ENCODE results near the gene BCL11B.

The BCL11B gene

DNA sequence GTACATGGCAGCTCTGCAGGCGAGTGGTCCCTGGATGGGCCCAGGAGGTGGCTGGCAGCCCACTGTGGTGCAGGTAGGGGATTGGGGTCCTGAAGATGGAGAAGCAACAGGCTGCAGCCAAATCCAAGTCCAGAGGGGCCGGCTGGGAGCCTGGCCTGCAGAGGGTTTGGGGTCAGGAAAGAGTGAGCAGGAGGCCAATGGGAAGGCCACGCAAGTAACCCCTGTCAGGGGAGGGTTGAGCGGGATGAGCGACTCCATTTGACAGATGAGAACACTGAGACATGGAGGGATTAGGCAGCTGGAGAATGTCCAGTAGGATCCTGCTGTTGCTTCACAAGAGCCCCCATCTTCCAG, 136.0 kb downstream of the BCL11B start:
- TF ChIP-seq, protein P1, sequence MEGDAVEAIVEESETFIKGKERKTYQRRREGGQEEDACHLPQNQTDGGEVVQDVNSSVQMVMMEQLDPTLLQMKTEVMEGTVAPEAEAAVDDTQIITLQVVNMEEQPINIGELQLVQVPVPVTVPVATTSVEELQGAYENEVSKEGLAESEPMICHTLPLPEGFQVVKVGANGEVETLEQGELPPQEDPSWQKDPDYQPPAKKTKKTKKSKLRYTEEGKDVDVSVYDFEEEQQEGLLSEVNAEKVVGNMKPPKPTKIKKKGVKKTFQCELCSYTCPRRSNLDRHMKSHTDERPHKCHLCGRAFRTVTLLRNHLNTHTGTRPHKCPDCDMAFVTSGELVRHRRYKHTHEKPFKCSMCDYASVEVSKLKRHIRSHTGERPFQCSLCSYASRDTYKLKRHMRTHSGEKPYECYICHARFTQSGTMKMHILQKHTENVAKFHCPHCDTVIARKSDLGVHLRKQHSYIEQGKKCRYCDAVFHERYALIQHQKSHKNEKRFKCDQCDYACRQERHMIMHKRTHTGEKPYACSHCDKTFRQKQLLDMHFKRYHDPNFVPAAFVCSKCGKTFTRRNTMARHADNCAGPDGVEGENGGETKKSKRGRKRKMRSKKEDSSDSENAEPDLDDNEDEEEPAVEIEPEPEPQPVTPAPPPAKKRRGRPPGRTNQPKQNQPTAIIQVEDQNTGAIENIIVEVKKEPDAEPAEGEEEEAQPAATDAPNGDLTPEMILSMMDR (IDR thresholded peaks at IDR 0.05; ENCODE audit: low read depth, low read length) = no peak
- Histone ChIP-seq H3K36me3 (no peaks in the 10 kb centered on the region), H3K4me3 (ENCODE audit: low read depth, low read length) (no peak overlapping the region), H3K27me3 (ENCODE audit: insufficient read depth, low read depth, severe bottlenecking) (peaks cover 97% of the 10 kb centered on the region), H3K9me3 (ENCODE audit: severe bottlenecking) (no peaks in the 10 kb centered on the region), H3K27ac (no peak overlapping the region)
- DNase-seq = no peak

DNA sequence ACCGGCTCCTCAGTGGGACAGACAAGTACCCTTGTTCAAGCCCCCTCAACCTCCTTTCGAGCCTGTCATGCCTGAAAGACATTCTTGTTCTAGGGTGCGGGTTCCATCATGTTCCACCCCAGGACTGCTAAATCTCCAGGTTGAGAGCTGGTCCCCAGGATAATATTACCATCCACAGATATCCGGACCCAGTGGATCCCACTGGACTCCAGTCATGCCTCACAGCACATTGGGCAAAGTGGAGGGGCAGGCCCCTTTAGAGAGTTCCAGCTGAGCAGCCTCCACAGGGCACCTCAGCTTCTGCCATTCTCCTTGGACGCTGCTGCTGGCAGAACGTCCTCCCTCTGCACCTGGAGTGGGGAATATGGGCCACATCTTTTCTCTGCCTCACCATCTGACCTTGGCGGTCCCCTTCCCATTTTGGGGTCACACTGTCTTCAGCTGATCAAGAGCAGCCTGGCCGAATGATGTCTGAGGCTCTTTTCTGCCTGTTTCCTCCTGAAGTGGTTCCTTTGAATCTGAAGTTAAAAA, 137.4 kb downstream of the BCL11B start:
- no peaks in the 10 kb centered on the region for H3K9me3 ChIP-seq (ENCODE audit: severe bottlenecking)
- H3K4me3 ChIP-seq (ENCODE audit: low read depth, low read length) = no peak overlapping the region
- DNase-seq = no peak
- H3K27me3 ChIP-seq (ENCODE audit: insufficient read depth, low read depth, severe bottlenecking) = peaks cover 90% of the 10 kb centered on the region
- TF ChIP-seq, protein P1 (IDR thresholded peaks at IDR 0.05; ENCODE audit: low read depth, low read length) = no peak
- no peak overlapping the region for H3K27ac ChIP-seq
- no peaks in the 10 kb centered on the region for H3K36me3 ChIP-seq

DNA sequence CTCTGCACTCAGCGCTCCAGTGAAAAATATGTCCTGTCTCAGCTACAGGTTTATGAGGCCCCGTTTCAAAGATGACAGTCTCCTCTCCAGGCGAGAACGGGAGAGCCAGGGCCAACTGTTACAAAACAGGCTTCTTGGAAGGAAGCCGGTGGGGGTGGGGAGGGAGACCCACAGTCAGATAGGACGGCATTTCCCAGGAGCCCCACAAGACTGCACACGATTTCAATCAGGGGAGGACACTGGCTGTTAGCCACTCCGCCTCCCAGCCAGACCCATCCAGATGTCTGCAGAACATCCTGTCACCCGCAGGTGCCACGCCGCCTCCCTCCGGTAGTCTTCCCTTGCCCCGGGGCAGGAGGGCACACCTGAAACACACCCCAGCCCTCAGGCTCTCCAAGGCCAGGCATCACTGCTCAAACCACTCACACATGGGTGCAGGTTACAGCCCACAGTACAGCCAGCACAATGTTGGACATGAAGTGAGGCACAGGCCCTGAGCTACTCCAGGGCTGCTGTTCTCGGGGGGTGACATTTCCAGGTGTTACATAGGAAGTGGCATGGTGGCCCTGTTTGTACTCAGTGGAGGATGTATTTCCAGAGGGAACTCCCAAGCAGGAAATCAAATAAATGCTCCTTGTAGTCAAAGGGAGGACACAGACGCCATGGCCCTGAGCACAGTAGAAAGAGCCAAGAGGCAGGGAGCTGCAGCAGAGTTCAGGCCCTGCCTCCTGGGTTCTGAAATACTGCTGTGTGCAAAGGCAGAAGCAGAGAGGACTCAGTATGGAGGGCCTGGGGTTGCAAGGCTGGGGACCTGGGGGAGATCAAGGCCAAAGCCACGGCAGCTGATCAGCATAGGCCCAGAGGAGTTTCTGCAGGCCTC, 138.1 kb downstream of the BCL11B start:
- no peaks in the 10 kb centered on the region for H3K9me3 ChIP-seq (ENCODE audit: severe bottlenecking)
- TF ChIP-seq, protein P1 (IDR thresholded peaks at IDR 0.05; ENCODE audit: low read depth, low read length) = no peak
- no peak for DNase-seq
- H3K27ac ChIP-seq = no peak overlapping the region
- no peaks in the 10 kb centered on the region for H3K36me3 ChIP-seq
- H3K27me3 ChIP-seq (ENCODE audit: insufficient read depth, low read depth, severe bottlenecking) = peaks cover 90% of the 10 kb centered on the region
- no peak overlapping the region for H3K4me3 ChIP-seq (ENCODE audit: low read depth, low read length)

DNA sequence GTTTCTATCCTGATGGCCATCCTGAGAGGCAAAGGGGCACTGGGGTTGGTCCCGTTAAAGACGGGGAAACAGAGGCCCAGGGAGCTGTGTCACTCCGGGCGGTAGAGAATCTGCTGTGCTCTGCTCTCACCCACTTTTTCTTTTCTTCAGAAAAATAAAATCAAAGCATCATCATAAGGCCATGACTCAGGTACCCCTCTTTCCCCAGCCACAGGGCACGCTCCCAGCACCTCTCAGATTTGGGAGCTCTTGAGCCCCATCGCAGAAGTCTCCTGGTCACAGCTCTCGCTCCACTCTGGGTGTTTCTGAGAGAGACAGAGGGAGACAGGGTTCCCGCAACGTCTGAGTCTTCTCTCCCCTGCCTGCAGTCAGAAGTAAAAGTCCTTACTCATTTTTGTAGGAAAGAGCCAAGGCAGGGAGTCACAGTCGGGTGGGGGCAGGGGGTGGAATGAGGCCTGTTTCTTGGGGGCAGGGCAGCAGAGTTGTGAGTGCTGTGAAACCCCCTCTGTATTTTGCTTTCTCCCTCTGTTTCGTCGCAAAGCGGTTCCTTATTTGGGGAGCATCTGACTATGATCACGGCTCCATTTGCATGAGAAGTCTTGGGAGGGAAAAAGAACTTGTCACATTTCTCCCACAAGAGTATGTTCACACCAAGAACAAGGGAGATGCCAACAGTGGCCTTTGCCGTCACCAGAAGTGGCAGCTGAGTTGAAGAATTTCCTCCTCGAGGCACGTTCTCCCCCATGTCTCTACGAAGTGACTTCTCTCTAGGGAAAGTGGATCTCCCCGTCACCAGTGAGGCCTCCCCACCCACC, 139.0 kb downstream of the BCL11B start:
- no peaks in the 10 kb centered on the region for H3K36me3 ChIP-seq
- peaks cover 86% of the 10 kb centered on the region for H3K27me3 ChIP-seq (ENCODE audit: insufficient read depth, low read depth, severe bottlenecking)
- TF ChIP-seq, protein P1 (IDR thresholded peaks at IDR 0.05; ENCODE audit: low read depth, low read length) = no peak
- no peak overlapping the region for H3K27ac ChIP-seq
- H3K4me3 ChIP-seq (ENCODE audit: low read depth, low read length) = no peak overlapping the region
- no peaks in the 10 kb centered on the region for H3K9me3 ChIP-seq (ENCODE audit: severe bottlenecking)
- no peak for DNase-seq

DNA sequence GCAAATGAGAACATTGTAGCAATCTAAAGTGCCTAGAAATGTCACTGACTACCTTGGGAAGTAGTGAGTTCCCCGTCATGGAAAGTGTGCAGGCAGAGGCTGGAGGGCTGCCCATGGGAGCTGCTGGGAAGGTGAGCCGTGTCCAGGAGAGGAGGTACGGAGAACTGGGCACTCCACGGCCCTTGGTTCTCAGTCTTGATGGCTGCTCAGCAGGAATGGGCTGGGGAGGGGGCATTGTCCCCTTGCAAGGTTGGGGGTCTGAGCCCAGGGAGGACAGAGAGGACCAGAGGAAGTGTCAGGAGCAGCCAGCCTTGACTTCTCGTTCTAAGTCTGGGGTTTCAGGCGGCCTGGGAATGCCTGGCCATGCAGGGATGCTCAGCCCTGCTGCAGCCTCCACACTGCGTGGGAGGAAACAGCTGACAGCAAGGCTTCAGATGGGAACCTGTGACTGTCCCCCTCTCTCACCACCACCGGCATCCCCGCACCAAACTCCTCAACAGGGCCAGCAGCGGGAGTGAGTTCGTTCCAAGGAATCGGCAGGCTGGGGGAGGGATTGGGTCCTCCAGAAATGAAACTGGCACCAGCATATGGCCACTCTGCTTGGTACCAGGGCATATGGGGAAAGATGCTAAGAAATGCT, 140.2 kb downstream of the BCL11B start:
- TF ChIP-seq, protein P1 (IDR thresholded peaks at IDR 0.05; ENCODE audit: low read depth, low read length) = no peak
- Histone ChIP-seq H3K27ac (no peak overlapping the region), H3K27me3 (ENCODE audit: insufficient read depth, low read depth, severe bottlenecking) (peaks cover 86% of the 10 kb centered on the region), H3K4me3 (ENCODE audit: low read depth, low read length) (no peak overlapping the region), H3K36me3 (no peaks in the 10 kb centered on the region), H3K9me3 (ENCODE audit: severe bottlenecking) (no peaks in the 10 kb centered on the region)
- DNase-seq = no peak

Data from WERI-Rb-1 (cell line).